Embryonic facial prominence (tissue), 1 donor: ENCODE data around the gene ZNF469.
"Not testable (repeated sequence)": the region's sequence is repeated elsewhere in the genome, so short reads cannot be mapped to it uniquely, and the experiment has no call there.

Source experiments
- DNase-seq: peaks from one replicate; pipeline ENCODE4 v3.0.0-alpha.2; 2016; ENCODE audit errors: extremely low spot score

Gene ZNF469

DNA sequence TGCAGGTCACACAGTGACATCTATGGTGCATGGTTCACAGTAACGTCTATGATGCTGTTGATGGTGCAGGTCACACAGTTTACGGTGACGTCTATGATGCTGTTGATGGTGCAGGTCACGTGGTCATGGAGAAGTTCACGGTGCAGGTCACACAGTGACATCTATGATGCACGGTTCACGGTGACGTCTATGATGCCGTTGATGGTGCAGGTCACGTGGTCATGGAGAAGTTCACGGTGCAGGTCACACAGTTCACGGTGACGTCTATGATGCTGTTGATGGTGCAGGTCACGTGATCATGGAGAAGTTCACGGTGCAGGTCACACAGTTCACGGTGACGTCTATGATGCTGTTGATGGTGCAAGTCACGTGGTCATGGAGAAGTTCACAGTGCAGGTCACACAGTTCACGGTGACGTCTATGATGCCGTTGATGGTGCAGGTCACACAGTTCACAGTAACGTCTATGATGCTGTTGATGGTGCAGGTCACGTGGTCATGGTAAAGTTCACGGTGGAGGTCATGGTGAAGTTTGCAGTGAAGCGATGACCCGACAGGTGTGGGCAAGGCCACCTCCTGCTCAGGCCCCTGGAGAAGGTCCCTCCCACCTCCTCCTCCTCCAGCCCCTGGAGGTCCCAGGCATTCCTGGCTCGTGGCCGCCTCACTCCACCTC, 27.7 kb downstream of the ZNF469 start:
- DNase-seq = not testable (repeated sequence)

DNA sequence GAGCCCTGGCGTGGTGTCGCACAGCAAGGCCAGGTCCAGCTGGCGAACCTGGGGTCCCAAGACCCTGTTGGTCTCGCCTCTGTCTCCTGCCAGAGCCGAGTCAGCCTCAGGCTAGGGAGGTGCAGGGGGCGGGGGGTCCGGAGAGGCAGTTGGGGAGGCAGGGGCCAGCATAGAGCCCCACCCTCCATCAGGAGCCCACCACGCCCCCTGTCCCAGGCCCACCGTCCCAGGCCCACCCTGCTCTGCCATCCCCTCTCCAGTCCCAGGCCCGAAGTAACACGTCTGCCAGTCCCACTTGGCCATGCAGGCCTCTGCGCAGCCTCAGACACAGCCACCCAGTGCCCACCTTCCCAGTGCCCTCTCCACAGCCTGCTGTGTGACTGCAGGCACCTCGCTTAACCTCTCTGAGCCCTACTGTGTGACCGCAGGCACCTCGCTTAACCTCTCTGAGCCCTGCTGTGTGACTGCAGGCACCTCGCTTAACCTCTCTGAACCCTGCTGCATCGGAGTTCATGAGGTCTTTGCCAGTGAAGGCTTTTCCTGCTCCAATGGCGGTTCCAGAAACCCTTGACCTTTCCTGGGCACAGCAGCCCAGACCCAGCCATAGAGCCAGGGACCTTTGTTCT, 29.3 kb downstream of the ZNF469 start:
- no peak for DNase-seq

DNA sequence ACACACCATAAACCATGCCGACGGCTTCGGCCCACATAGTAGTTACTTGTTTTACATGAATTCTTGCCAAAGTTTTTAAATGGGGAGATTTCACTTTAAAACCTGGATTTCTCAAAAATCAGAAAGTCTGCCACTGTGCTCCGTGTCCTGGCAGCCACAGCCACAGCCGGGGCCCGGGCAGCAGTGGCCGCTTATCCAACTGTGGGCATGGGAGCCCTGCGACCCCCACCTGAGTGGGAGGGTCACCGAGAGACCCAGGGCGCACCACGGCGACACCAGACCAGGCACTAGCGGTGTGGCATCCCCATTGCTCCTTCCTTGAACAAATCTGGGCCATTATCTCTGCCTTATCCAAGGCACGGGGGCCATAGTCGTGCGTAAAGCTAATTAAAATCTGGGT, 30.0 kb downstream of the ZNF469 start:
- DNase-seq = no peak

DNA sequence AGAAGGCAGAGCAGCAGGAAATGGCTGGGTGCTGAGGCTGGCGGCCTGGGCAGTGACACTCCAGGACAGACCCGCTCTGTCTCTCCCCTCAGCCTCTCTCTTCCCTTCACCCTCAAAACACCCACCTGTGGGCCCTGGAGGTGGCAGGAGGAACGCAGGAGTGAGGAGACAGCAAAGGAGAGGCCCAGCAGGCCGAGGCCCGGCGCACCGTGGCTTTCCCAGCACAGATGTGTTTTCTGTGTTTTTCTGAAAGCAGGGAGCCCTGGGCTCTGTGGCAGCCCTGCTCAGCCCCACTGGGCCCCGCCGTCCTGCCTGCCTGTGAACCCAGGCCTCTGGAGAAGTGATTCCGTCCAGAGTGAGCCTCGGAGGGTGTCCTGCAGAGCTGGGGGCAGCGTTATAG, 30.5 kb downstream of the ZNF469 start:
- no peak for DNase-seq

DNA sequence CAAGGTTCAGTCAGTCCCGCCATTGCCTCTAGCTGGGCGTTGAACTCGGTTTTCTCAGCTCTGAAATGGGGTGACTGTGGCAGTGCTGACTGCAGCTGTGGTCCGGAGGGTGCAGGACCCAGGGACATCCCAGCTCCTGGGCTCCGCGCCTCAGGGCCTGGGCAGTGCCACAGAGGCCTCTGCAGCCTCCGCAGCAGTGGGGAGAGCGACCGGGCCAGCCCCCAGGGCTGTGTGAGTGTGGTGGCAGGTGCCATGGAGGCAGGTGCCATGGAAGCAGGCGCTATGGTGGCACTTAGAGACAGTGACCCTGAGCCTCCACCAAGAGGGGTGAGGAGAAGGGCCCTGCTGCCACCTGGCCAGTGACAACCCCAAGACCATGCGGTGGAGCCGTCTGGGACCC, 30.9 kb downstream of the ZNF469 start:
- no peak for DNase-seq

DNA sequence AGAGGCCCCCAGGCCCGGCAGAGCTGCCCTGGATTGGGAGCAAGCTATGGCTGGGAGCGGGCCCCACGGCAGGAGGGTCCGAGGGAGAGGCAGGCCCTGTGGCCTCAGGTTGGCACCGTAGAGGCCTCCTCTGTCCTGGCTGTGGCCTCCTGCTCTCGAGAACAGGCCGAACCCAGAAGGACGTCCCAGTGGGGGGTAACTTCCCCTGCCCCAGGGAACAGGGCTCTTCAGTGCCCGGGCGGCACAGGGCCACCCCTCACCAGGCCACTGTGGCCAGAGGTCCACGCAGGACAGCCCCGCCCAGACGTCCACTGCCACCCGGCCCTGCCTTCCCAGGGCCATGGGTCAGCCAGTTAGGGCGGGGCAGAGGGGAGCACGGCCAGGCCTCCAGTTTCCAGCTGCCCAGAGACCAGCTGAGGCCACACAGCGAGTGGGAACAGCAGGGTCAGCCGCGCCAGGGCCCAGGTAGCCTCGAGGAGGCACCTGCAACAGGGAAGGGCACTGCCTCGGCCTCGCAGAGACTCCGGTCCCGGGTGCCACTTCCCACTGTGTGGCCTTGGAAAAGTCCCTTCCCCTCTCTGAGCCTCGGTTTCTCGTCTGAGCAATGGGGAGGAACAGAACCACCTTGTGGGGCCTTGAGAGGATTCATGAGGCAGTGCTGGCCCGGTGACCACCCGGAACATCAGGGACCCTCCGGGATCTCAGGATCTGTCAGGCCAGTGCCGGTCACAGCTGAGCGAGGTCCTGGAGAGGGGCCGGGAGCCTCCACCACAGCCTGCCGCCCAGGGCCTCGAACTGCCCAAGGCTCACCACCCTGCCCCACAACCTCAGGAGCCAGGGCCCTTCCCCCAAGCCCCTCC, 32.0 kb downstream of the ZNF469 start:
- DNase-seq = no peak

DNA sequence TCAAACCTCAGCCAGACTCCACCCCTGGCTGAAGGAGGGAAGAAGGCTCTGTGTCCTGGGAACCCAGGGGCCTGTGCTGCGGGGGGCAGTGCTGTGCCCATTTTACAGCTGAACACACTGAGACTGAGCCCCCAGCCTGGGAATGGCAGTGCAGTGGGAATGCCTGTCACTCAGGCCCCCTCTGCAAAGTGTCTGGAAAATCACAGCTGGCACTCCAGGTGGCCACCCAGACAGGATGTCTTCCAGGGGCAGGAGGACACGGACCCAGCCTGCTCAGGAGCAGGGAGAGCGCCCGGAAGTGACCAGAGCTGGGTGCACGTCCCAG, 32.6 kb downstream of the ZNF469 start:
- DNase-seq = no peak

DNA sequence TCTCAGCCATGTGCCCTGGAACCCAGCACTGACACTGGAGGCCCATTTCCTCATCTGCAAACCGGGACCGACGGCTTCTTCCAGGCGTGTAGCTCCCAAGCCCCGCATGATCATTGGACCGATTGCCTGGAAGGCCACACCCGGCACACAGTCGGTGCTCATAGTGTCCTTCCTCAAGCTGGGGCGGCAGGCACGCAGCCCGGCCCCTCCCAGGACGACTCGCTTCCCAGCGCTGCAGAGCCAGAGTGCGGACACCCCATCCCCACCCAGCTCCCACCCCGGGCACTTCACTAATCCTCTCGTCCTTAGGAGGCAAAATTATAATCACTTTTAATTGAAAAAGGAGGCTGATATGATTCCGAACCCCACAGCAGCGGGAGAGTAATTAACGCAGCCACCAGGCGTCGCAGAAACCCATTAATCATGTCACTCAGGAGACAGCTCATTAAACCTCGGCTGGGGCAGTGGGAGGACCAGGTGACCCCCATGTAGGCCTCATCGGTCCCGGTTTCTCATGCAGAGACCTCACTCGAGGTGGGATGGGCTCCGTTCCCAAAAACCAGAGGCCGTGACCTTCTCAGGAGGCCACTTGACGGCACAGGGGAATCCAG, 33.1 kb downstream of the ZNF469 start:
- DNase-seq = no peak

DNA sequence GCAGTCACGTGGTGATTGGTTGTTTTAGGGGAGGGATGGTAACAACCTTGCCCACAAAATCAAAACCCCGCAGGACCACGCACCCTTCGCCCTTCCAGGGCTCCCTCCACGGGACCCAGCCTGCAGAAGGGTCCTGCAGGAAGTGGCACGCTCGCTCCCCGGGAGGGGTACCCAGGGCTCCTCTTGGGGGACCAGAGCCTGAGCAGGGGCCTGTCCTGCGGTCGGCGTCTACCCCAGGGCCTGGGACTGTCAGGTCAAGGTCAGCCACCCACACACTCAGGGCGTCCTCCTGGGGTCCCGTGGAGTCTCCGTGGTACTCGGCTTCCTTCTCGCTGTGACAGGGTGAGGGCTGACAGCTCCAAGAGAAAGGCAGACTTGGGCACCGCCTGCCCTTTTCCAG, 33.9 kb downstream of the ZNF469 start:
- no peak for DNase-seq

DNA sequence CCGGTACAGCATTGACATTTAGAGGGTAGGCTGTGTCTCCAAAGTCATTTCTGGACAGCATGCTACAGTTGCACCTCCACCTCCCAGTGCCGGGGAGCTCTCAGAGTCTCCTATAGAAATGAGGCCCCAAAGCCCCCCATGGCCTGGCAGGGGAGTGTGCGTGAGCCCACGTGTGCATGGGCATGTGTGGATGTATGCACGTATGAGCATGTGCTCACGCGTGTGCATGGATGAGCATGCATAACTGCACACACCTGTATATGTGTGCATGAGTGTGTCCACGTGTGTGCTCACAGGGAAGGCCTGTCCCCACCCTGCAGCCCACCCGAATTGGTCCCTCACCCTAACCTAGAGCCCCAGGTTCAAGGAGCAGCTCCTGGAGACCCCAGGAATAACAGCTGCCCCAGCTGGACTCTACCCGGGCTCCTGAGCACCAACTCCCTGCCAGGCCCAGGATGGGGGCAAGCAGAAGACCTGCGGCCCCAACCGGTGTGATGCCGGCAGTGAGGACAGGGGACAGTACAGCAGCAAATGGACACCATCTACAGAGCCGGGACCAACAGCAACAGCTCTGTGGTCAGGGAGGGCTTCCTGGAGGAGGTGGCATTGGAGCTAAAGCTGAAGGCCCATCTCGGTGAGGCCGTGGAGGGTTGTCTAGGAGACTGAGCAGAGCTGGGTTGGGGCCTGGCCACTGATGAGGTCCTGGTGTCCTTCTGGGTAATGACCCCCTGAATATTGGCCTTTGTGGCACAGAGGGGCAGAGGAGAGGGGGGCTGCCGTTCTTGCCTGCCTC, 35.1 kb downstream of the ZNF469 start:
- no peak for DNase-seq

DNA sequence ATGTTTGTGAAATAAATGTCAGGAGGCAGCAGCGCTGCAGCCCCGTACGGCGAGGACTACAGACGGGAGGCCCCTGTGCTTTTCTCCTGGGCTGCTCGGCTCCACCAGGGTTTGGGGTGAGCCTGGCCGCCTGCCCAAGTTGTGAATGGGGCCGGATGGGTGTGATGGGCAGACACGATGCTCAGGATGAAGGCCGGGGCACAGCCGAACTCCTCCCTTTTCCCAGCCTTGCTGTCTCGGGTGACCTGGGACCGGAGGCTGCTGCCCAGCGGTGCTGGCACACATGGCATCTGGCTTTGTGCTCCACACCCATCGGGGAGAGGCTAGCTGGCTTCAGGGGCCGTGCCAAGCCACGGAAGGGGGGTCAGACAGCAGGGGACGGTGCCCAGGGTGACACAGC, 36.1 kb downstream of the ZNF469 start:
- no peak for DNase-seq

DNA sequence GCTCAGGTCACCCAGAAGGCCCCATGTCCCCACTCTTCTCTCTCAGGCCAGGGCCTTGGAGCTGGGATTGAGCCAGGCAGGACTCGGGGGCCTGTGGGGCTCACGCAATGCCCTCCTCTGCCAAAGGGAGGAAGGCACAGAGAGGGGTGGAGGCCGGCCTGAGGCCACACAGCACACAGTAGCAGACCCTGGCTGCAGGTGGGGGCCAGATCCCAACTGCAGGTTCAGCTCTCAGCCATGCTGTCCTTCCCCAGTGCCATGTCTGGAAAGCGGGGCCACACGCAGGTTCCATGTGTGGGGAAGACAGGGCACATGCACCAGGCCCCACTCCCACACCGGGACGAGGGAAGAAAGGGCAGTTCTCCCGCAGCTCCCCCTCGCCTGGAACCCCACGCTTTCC, 37.0 kb downstream of the ZNF469 start:
- DNase-seq = no peak

DNA sequence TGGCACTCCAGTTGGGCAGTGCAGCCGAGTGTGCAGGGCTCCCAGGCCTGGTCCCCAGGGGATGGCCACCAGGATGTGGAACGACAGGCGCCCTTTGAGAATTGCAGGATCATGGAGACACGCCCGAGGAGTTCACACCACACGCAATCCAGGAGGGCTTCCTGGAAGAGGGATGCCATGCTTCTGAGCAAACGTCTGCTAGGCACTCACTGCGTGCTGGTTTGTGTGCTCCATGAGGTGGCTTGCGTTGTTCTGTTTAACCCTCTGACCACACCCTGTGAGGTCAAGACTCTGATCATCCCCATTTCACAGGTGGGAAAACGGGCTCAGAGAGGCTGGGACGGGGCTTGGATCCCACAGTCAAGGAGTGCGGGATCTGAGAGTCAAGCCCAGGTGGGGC, 37.7 kb downstream of the ZNF469 start:
- DNase-seq = no peak

DNA sequence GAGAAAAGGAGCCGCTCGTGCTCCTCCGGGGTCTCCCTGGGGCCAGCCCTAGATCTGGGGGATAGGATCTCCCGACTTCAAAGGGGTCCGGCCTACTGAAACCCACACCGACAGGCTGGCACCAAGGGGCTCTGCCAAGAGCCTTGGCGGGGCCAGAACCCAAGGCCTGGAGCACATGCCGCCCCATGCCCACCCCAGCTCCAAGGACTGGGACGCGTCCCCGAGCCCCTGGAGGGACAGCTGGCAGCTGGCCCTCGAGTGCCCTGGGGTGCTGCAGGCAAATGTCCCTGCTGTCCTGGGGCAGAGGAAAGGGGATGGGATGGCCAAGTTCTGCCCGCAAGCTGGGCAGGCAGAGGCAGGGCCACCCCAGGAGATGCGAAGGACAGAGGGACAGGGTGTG, 38.5 kb downstream of the ZNF469 start:
- DNase-seq = no peak

DNA sequence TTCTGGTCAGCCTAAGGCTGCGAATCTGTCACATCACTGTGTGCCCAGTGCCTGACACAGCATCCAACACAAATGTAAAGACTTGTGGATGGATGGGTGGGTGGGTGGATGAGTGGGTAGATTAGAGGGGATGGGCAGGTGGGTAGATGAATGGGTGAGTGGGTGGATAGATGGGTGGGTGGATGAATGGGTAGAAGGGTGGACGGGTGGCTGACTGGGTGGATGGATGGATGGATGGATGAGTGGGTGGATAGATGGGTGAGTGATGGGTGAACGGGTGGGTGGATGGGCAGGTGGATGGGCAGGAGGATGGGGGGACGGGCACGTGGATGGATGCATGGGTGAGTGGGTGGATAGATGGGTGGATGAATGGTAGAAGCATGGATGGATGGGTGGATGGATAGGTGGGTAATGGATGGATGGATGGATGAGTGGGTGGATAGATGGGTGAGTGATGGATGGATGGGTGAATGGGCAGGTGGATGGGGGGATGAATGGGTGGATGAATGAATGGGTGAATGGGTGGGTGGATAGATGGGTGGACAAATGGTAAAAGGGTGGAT, 39.2 kb downstream of the ZNF469 start:
- DNase-seq = no peak

DNA sequence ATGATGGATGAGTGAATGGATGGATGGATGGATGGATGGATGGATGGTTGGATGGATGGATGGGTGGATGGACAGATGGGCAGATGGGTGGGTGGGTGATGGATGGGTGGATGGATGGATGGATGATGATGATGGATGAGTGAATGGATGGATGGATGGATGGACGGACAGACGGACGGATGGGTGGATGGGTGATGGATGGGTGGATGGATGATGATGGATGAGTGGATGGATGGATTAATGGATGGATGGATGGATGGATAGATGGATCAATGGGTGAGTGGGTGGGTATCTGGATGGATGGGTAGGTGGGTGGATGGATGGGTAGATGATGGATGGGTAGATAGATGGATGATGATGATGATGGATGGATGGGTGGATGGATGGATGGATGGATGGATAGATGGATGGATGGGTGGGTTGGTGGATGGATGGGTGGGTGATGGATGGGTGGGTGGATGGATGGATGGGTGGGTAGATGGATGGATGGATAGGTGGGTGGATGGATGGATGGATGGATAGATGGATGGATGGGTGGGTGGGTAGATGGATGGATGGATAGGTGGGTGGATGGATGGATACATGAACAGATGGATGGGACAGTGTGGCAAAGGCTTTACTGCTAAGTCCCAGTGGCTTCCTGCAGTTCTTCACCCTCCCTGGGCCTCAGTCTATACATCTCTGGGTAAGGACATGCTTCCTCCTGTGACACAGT, 40.1 kb downstream of the ZNF469 start:
- DNase-seq = no peak

DNA sequence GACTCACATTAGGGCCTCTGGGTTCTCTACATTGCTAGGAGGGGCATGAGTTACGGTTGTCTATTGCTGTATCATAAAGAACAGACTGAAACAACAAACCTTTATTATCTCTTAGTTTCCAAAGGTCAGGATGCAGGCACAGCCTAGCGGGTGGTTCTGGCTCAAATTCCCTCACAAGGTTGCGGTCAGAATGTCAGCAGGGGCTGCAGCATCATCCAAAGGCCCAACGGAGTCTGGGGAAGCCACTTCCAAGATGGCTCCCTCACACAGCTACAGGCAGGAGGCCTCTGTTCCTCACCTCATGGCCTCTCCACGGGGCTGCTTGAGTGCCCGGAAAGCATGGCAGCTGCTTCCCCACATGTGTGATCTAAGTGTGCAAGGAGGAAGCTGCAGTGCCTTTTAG, 40.7 kb downstream of the ZNF469 start:
- no peak for DNase-seq

DNA sequence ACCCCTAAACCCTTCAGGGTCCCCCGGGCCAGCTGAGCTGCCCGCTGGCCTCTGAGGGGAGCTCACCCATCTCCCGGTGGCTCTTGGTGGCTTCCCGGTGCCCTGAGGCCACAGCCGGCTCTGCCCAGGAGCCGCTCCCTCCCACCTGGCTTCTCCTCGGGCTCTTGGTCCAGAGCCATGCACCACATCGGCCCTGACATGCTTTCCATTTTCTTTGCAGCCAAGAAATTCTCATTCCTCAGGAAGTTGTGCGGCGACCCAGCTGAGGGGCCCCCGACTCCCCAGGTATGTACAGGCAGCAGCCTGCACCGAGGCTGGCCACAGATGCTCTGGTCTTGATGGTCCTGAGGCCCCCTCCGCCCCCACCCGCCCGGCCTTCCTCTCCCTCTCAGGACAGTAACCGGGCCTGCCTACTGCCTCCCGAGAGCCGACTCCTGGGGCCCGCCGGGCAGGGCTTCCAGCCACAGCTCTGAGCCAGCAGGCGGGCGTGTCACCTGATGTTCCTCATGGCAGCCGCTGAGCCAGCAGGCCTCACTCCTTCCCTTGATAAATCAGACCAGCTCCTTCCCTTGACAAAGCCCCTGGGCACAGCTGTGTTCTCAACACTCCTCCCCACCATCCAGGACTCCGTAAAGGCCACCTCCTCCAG, 42.0 kb downstream of the ZNF469 start:
- DNase-seq = no peak

DNA sequence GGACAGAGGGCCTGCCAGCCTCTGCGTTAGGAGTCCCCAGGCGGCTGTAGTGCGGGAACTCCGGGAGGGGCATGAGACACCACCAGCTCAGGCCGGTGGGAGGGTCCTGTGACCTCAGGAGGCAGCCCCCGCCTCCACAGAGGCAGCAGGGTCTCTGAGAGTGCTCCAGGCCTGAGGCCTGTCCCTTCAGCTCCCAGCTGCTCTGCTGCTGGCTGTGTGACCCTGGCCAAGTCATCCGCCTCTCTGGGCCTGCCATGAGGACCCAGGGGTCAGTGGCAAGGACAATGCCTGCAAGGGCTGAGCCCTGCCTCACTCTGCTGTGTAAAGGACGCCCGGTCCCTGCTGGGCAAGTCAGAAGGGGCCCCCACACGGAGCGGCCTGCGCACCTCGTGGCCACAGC, 43.3 kb downstream of the ZNF469 start:
- DNase-seq = no peak

DNA sequence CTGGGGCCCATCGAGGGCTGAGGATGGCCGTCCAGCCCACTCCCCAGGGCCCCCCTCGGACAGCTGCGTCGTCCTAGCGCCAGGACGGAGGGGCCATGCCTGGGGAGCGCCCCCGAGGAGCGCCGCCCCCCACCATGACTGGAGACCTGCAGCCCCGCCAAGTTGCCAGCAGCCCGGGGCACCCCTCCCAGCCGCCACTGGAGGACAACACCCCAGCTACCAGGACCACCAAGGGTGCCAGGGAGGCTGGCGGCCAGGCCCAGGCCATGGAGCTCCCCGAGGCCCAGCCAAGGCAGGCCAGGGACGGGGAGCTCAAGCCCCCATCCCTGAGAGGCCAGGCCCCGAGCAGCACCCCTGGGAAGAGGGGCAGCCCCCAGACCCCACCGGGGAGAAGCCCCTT, 44.6 kb downstream of the ZNF469 start:
- no peak for DNase-seq
